Thoracic aorta (tissue), 2 donors: ENCODE data around the gene ACTR1A. TPM values are rescaled to one million over a fixed set of nuclear protein-coding genes. Genes with fewer than 3 reads are reported as not detected.

Experiments used
- ATAC-seq: fragments of 150-250 bp; one replicate; pipeline ENCODE4 v1.8.0; 2017; ENCODE audit warnings: low read depth; ENCODE audit not compliant: insufficient number of reproducible peaks, low FRiP score
- DNase-seq: peaks from one replicate; pipeline ENCODE4 v3.0.0-alpha.2; 2020; ENCODE audit warnings: low spot score
- H3K27ac ChIP-seq, 2 donors: fragments of 200-600 bp; sonication (generic); 1 replicate in 1 of 2; 2 replicates in 1 of 2; pipeline ENCODE4 v1.5.1; 2016; ENCODE audit warnings: mild to moderate bottlenecking in 2 of 2, moderate library complexity in 2 of 2
- H3K27me3 ChIP-seq: fragments of 200-600 bp; sonication (generic); replicated peaks from 2 replicates; pipeline ENCODE4 v1.6.0; 2016; ENCODE audit warnings: mild to moderate bottlenecking; ENCODE audit not compliant: insufficient read depth
- H3K36me3 ChIP-seq: fragments of 200-600 bp; sonication (generic); one replicate; pipeline ENCODE4 v1.5.1; 2016
- H3K4me1 ChIP-seq, 2 donors: fragments of 200-600 bp; sonication (generic); 1 replicate in 1 of 2; 2 replicates in 1 of 2; pipeline versions ENCODE4 v1.5.1 to v1.6.0; 2016; ENCODE audit warnings: low read depth in 2 of 2, mild to moderate bottlenecking in 1 of 2; ENCODE audit not compliant: control insufficient read depth in 1 of 2
- H3K4me3 ChIP-seq: fragments of 200-600 bp; sonication (generic); 2 replicates; pipeline ENCODE4 v1.5.1; 2016; ENCODE audit warnings: mild to moderate bottlenecking
- H3K9me3 ChIP-seq: fragments of 200-600 bp; sonication (generic); 2 replicates; pipeline ENCODE4 v1.5.1; 2016
- total RNA-seq, 2 donors: library from RNA; depleted of rRNA; stranded (reverse); fragments of >200 nt; gene quantifications; one replicate each; pipeline versions ENCODE4 v1.1.0 to v1.2.3, GENCODE V29; 2016
- TF ChIP-seq, protein P1 (sequence below): fragments of 200-600 bp; sonication (generic); IDR thresholded peaks from one replicate; pipeline ENCODE4 v1.5.1; 2019; ENCODE audit warnings: antibody characterized with exemption

ACTR1A gene
- total RNA-seq, 2 donors from 2014 or later = 98.0 to 116 TPM

DNA sequence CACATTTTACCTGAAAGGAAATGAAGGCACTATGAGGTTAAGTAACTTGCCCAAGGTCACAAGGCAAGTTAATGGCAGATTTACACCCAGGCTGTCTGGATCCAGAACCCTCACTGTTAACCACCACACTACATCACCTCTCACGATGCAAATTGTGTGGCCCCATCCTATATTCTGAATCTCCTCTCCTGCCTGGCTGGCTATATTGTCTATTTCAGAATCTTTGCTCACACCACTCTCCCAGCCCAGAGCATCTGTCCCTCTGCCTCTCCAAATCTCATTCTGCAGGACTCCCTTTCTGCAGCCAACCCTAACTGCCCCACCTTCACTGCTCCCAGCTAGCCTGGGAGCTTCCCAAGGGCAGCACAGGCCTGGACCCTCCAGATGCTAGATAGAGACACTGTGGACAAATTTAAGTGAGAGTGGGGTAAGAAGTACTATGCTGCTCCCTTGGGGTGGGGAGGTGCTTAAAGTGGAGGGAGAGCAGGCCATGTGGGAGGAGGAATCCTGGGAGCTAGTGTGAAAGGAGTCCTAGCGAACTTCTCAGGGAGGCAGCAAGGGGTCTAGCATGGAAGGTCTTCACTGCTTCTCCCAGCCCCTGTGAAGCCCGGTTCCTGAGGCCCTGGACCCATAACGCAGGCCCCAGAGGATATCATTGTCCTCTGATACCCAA lies 70.9 kb downstream of the ACTR1A start:
- no peaks in the 10 kb centered on the region for H3K27me3 ChIP-seq
- H3K36me3 ChIP-seq = no peaks in the 10 kb centered on the region
- H3K4me1 ChIP-seq = peaks cover 16 to 29% of the 10 kb centered on the region in 2 donors
- ATAC-seq (no peak), DNase-seq (no peak)
- TF ChIP-seq, protein P1, sequence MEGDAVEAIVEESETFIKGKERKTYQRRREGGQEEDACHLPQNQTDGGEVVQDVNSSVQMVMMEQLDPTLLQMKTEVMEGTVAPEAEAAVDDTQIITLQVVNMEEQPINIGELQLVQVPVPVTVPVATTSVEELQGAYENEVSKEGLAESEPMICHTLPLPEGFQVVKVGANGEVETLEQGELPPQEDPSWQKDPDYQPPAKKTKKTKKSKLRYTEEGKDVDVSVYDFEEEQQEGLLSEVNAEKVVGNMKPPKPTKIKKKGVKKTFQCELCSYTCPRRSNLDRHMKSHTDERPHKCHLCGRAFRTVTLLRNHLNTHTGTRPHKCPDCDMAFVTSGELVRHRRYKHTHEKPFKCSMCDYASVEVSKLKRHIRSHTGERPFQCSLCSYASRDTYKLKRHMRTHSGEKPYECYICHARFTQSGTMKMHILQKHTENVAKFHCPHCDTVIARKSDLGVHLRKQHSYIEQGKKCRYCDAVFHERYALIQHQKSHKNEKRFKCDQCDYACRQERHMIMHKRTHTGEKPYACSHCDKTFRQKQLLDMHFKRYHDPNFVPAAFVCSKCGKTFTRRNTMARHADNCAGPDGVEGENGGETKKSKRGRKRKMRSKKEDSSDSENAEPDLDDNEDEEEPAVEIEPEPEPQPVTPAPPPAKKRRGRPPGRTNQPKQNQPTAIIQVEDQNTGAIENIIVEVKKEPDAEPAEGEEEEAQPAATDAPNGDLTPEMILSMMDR = no peak
- H3K27ac ChIP-seq = peak overlapping the region; percentile 56 to 72
- H3K4me3 ChIP-seq = peak overlapping the region; percentile 97
- H3K9me3 ChIP-seq = no peaks in the 10 kb centered on the region

DNA sequence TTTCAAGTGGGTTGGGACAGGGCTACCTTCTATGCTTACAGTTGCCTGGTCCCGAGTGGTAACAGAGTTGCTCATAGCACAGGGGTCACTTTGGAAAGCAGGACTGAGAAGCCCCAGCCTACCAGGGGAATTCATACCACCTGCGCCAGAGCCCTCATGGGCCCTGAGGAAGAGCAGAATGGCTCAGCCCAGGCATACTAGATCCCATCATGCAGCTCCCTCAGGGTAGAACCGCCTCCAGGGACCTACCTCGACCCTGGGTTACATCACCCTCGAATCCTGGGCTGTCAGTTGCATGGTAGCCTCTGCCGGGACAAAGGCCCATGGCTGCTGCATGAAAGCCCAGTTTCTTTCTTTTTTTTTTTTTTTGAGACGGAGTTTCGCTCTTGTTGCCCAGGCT lies 73.0 kb downstream of the ACTR1A start:
- H3K4me3 ChIP-seq = no peak overlapping the region

More for the DNA sequence above, 73.0 kb downstream of the ACTR1A start:
- DNase-seq = no peak
- ATAC-seq = no peak
- TF ChIP-seq, protein P1 = no peak
- no peaks in the 10 kb centered on the region for H3K27me3 ChIP-seq
- H3K9me3 ChIP-seq = no peaks in the 10 kb centered on the region
- peaks cover 4% of the 10 kb centered on the region for H3K36me3 ChIP-seq
- H3K4me1 ChIP-seq = peaks cover 11 to 19% of the 10 kb centered on the region in 2 donors
- H3K27ac ChIP-seq = no peak overlapping the region

Other genes with a start within 250 kb of the ACTR1A start
- gene NFKB2, start 107.0 kb downstream of the ACTR1A start, total RNA-seq = 10 to 100 TPM; 26.8 to 40.9 TPM
- under 1 TPM in 1 of 2 donors, not detected in 1; 0.21 TPM for gene PSD, start 83.9 kb downstream of the ACTR1A start, total RNA-seq
- gene FBXL15, start 81.9 kb downstream of the ACTR1A start, total RNA-seq = 10 to 100 TPM; 19.8 to 24.0 TPM
- gene CUEDC2, start 70.1 kb downstream of the ACTR1A start, total RNA-seq = 10 to 100 TPM; 40.8 to 53.2 TPM
- gene C10orf95, start 51.2 kb downstream of the ACTR1A start, total RNA-seq = not detected
- 1 to 10 TPM; 4.6 to 7.6 TPM for gene SUFU, start 1.3 kb upstream of the ACTR1A start, total RNA-seq
- 100 to 1,000 TPM; 154 to 192 TPM for gene TRIM8, start 141.8 kb upstream of the ACTR1A start, total RNA-seq
- gene ARL3, start 211.7 kb upstream of the ACTR1A start, total RNA-seq = 1 to 10 TPM; 5.1 to 8.8 TPM
- gene SFXN2, start 211.9 kb upstream of the ACTR1A start, total RNA-seq = 10 to 100 TPM in 1 of 2 donors, 1 to 10 TPM in 1; 1.6 to 18.3 TPM
- gene WBP1L, start 241.2 kb upstream of the ACTR1A start, total RNA-seq = 100 to 1,000 TPM; 123 to 268 TPM